ENCODE measurements around the gene NR0B2.

GRCh38 chr1:26922431-26922729 is 8.6 kb upstream of the NR0B2 start:
- TF ChIP-seq CTCF (IDR thresholded peaks at IDR 0.05) (no peak), PHF8 (IDR thresholded peaks at IDR 0.05; ENCODE audit: borderline replicate concordance, low read depth) (no peak), E2F6 (IDR thresholded peaks at IDR 0.05; ENCODE audit: borderline replicate concordance, low read depth) (no peak), BCL3 (IDR thresholded peaks at IDR 0.05) (no peak), BHLHE40 (IDR thresholded peaks at IDR 0.05; ENCODE audit: low read depth, low read length) (no peak), POLR2A (IDR thresholded peaks at IDR 0.05; ENCODE audit: low read length) (no peak)

Measured in A549 (cell line).